Measurements from ENCODE around the gene PATL2.
"Not testable (repeated sequence)": the region's sequence is repeated elsewhere in the genome, so short reads cannot be mapped to it uniquely, and the experiment has no call there.

The PATL2 gene

GRCh38 chr15:44636976-44637375, 74.1 kb downstream of the PATL2 start:
- DNase-seq, result no peak

- no peak for DNase-seq
Measured at GRCh38 chr15:44633603-44634002, 77.5 kb downstream of the PATL2 start.

GRCh38 chr15:44625286-44625685, 85.8 kb downstream of the PATL2 start:
- DNase-seq, result not testable (repeated sequence)

DNA sequence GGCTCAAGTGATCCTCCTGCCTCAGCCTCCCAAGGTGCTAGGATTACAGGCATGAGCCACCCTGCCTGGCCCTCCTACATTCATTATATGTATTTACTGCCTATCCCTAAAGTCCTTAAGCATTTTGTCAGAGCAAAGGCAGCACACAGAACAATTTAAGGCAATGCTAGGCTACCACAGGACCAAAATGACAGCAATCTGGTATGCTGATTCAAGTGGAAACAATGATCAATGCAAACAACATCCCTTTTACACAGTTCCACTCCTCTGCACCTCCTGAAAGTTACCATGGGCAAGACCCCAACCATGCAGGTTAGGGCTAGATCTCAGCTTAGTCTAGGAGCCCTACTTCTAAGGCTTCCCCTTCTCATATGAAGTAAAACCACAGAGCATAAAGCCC, 87.9 kb downstream of the PATL2 start:
- no peak for DNase-seq

GRCh38 chr15:44620081-44620480, 91.0 kb downstream of the PATL2 start:
- no peak for DNase-seq

- no peak for DNase-seq
Measured at GRCh38 chr15:44616974-44617373, 94.1 kb downstream of the PATL2 start.

Data from stimulated activated CD8-positive, alpha-beta memory T cell treated with anti-CD3 and anti-CD28 coated beads, Interleukin-4, amount 100 ng/mL, for 48 hours (primary cell).